OCI-M1 (cell line): ENCODE results near the gene GSK3B.

Source experiments
- DNase-seq: peaks from one replicate; lab custom pipeline; 2025; lab: John Stamatoyannopoulos, UW

GSK3B gene

DNA sequence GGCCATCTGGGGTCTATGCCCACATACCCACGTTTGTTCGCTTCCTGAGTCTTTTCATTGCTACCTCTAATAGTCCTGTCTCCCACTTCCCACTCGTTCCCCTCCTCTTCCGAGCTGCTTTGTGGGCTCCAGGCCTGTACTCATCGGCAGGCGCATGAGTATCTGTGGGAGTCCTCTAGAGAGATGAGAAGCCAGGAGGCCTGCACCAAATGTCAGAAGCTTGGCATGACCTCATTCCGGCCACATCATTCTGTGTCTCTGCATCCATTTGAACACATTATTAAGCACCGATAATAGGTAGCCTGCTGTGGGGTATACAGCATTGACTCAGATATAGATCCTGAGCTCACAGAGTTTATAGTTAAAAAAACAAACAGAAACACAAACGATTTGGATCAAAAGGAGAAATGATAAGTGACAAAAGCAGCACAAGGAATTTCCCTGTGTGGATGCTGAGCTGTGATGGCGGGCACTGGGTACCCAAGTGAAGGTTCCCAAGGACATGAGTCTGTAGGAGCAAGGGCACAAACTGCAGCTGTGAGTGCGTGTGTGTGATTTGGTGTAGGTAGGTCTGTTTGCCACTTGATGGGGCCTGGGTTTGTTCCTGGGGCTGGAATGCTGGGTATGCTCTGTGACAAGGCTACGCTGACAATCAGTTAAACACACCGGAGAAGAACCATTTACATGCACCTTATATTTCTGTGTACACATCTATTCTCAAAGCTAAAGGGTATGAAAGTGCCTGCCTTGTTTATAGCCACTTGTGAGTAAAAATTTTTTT is 276.5 kb downstream of the GSK3B start:
- DNase-seq: no peak

DNA sequence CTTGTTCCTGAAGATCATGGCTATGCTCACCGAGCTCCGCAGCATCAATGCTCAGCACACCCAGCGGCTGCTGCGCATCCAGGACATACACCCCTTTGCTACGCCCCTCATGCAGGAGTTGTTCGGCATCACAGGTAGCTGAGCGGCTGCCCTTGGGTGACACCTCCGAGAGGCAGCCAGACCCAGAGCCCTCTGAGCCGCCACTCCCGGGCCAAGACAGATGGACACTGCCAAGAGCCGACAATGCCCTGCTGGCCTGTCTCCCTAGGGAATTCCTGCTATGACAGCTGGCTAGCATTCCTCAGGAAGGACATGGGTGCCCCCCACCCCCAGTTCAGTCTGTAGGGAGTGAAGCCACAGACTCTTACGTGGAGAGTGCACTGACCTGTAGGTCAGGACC is 277.2 kb downstream of the GSK3B start:
- no peak for DNase-seq

DNA sequence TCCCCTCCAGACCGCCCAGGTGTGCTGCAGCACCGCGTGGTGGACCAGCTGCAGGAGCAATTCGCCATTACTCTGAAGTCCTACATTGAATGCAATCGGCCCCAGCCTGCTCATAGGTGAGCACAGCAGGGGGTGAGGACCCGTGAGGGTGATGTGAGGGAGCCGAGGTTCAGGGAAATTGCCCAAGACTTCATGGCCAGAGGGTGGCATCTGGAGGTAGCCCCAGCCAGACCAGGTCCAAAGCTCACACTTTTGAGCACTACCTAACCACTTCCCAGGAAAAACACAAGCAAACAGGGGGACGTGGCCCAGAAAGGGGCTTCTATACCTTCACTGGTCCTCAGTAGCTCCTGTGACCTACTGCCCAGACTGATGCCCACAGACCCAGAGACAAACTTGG is 278.5 kb downstream of the GSK3B start:
- DNase-seq: no peak

DNA sequence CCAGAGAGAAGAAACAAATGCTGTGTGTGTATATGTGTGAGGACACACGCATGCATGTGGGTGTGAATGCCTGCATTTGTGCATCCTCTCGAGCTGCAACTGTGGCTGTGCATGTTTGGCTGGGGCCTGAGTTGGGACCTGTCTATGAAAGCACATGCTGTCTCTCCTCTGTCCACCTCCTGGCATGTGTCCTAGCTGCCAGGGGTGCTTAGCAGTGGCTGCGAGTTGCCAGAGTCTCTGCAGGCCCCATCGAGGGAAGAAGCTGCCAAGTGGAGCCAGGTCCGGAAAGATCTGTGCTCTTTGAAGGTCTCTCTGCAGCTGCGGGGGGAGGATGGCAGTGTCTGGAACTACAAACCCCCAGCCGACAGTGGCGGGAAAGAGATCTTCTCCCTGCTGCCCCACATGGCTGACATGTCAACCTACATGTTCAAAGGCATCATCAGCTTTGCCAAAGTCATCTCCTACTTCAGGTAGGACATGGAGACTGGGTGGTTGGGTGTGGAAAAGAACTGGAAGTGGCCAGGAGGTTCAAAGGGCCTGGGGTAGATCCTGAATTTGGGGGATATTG is 281.7 kb downstream of the GSK3B start:
- DNase-seq: no peak

DNA sequence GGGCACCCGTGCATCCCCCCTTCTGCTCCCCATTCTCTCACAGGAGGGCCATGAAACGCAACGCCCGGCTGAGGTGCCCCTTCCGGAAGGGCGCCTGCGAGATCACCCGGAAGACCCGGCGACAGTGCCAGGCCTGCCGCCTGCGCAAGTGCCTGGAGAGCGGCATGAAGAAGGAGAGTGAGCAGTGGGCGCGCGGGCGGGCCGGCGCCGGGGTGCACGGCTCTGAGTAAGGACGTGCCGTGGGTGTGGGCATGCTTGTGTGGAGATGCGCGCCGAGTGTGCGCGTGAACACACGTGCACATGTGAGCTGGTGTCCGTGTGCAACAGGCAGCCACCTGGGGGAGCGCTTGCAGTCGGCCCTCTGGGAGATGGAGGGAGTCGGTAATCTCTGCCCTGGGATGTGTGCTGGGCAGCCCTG is 284.2 kb downstream of the GSK3B start:
- DNase-seq: no peak

DNA sequence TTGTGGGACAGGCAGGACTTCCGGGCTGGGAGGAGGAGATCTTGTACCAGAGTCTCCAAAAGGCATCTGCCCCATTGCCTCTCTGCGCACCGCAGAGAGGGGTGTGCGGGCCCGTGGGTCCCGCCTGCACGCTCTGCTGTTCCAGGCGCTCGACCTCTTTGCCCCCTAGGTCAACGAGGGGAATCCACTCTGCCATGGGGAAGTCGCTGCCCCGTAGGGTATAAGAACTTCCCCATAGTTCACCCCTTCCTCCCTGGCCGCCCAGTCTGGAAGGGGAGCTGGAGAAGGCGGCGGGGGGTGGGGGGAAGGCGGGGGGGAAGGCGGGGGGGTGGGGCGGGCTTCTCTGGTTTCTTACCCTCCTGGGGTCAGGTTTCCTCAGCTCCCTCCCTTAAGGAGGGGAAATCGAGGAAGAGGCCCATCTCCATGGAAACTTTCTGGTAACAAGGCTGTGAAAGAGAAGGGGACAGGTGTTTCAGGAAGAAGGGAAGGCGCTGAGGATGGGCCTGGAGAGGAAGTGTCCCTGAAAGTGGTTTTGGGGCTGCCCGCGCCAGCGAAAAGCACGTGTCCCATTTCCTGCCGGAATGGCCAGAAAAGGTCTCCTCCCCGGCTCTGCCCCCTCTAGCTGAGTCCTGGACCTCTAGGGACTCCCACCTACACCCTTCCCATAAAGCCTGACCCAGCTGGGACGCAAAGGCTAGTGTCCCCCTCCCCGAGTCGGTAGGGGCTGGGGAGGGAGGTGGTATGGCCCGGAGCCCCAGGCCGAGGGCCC is 284.8 kb downstream of the GSK3B start:
- no peak for DNase-seq

DNA sequence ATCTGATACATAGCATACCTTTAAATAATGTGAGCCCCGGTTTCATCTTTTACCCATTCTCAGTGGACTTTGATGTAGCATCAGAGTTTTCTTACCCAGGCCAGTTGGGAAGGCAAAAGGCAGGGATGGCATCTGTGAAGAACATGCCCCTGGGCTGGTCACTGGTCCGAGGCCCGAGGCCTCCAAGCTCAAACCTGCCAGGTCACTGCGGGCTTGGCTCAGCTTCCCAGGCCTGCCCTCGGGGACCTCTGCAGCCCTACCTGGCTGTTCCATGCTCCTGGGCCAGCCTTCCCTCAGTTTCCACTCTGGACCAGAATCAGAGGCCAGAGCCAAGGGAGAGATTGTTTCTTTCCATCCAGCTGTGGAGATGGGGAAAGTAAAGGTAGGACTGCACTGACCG is 285.4 kb downstream of the GSK3B start:
- no peak for DNase-seq

DNA sequence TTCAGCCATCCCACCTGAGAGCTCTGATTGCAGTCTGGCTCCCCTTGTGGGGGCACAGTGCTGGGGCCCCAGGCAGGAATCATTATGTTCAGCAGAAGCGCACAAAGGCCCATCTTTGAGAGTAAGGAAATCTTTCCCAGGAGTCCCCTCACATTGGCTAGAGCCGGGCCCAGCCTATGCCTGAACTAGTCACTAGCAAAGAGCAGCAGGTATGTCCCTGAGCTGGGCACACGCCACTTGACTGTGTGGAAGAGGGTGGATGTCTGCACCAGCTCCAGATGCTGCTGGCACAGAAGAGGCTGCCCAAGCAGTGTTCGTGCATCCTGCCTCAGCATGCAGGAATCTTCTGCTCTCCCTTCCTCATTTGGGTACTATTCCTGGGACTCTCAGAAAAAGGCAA is 286.0 kb downstream of the GSK3B start:
- no peak for DNase-seq

DNA sequence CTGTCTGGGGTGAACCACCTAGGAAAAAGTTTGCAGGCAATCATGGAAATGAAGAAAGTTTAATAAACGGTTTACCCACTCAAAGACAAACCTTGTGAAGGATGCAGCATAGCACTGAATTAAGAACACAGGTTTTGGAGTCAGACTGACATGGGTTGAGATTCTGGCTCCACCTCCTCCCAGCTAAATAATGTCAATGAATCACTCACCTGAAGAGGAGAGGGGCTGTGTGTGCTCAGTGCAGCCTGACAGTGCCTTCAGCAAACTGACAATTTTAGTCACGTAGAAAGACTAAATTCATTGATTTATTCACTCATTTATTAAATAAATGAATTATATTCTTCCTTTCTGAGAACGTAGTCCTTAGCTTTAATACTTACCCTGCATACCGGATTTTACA is 293.4 kb downstream of the GSK3B start:
- no peak for DNase-seq

DNA sequence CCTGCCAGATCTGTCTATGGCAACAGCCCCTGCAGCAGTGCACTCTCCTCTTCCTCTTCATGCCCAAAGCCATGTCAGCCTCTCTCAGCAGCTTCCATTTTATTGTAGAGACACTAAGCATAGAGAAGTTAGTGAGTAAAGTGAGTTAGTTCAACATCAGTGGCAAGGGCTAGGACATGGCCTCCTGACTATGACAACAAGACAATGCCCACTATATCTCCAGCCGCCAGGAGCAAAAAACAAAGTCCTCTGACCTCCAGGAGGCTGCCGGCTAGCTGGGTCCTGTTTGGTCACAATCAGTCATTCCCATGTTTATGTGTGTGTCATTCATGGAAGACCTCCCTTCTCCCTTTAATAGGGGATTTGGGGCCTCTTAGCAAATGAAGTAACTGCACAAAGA is 297.5 kb downstream of the GSK3B start:
- DNase-seq: no peak

DNA sequence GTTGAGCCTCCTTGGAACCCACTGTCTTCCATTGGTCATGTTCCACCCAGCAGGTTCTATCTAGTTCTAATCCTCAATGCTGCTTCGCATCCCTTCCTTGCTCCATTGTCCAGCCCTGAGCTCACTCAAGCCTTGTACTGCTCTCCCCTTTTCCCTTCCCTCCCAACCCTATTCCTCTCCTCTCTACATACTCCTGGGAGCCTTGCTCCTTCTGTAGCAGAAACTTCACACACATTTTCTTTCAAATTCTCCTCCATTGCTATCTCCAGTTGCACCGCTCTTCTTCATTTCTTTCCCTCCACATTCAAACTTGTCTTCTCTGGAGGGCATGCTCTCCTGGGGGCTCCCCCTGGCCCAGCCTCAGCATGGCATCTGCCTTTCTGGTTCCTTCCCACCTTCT is 297.9 kb downstream of the GSK3B start:
- DNase-seq: no peak

DNA sequence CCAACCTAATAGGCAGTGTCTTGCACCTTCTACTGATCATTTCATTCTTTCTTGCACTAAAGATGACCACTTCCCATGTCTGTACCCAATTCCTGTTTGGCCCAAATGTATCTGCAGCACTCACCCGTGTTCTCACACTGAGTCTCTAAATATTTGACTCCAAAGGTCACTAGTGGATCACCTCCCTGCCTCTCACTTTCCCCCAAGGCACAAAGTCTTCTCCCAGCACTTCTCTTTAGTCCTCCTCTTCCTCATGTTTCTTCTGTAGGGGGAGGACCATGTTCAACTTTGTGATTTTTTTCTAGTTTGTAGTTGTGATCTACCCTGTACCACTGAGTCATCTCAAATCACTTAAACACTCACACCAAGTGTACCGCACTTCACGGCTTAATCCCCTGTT is 298.4 kb downstream of the GSK3B start:
- DNase-seq: no peak

DNA sequence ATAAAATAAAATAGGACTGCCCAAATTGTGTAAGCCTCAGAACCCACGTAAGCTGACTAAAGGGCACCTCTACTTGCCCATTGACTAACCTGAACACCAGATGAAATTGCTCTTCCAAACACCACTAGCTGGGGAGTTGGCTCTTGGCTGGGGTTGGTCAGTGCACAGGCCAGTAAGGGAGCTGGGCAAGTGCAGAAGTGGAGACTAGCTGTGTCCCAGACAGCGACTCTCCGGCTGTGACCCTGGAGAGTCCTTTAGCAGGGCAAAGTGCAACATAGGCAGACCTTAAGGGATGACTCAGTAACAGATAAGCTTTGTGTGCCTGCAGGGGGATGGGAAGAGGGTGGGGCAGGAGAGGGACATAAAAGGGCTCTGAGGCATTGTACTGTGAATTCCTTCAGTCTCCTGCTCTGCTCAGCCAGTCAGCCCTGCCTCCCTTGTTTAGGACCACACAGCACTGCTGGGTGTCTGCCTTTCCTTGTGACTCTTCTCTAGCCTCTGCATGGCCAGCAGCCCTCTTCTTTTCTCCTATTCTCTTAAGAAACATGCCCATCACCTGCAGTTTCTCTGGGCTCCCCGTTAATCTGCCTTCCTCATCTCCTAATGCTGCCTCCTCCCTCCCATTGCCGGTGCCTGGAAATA is 299.2 kb downstream of the GSK3B start:
- DNase-seq: peak; percentile 92

DNA sequence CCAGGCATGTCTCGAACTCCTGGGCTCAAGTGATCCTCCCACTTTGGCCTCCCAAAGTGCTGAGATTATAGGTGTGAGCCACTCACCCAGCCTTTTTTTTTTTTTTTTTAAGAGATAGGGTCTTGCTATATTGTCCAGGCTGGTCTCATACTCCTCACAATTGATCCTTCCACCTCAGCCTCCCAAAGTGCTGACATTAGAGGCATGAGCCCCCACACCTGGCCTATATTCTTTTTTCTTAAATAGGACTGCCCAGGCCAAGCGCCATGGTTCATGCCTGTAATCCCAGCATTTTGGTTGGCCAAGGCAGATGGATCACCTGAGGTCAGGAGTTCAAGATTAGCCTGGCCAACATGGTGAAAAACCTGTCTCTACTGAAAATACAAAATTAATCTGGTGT is 299.8 kb downstream of the GSK3B start:
- no peak for DNase-seq

DNA sequence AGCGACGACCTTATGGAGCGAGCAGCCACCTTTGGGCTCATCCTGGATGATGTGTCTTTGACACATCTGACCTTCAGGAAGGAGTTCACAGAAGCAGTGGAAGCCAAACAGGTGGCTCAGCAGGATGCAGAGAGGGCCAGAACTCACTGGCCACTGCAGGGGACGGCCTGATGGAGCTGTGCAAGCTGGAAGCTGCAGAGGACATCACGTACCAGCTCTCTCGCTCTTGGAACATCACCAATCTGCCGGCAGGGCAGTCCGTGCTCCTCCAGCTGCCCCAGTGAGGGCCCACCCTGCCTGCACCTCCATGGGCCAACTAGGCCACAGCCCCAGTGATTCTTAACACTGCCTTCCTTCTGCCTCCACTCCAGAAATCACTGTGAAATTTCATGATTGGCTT is 302.0 kb downstream of the GSK3B start:
- no peak for DNase-seq

DNA sequence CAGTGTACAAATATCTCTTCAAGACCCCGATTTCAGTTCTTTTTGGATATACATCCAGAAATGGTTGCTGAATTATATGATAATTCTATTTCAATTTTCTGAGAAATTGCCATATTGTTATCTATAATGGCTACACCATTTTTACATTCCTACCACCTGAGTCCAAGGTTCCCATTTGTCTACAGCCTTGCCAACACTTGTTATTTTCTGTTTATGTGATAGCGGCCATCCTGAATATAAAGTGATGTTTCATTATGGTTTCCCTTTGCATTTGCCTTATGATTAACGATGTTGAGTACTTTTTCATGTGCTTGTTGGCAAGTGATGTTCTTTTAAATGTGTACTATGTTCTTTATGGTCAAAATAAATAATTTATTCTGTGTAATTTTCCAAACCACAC is 303.9 kb downstream of the GSK3B start:
- DNase-seq: no peak

DNA sequence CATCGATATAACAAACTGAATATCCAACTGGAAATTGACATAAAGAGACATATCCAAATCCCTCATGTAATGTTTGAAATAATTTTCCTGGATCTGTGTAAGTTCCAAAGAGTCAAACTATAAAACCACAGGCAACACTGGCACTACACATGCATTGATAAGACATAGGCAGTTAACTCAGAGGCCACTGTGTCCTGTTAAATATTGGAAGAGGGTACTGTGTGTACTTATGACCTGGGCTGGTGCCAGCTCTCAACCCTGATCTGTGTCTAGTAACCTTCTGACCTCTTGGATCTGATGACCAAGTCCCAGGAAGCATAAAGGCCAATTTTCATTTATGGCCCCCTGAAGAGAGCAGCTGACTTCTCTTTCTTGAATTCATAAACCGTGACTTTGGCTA is 307.8 kb downstream of the GSK3B start:
- DNase-seq: no peak

DNA sequence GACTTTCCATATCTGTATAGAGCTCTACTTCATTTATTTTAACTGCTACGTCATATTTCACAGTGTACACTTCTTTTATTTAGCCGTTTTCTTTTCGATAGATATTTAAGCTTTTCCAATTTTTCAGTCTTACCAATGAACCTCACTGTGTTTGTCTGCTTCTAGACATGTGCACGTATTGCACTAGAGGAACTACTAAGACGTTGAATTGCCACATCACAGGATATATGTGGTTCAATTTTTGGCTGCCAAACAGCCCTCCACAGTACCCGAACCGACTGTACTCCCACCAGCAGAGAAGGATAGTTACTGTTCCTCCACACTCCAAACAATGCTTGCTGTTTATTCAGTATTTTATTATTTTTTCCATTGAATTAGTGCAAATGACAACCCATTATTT is 310.4 kb downstream of the GSK3B start:
- no peak for DNase-seq

DNA sequence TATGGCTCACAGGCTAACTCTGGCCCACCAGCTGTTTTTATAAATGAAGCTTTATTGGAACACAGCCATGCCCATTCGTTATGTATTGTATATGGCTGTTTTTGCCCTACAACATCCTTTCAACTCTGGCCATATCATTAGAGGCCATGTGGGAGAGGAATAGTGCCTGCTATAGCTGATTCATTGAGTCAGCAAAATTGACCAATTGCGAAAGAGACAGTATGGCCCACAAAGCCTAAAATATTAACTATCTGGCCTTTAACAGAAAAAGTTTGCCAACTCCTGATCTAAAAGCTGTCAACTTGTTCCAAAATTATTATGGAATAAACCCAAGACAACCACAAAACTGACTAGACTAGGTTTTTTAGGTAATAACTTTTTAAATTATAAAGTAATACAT is 311.0 kb downstream of the GSK3B start:
- DNase-seq: no peak

DNA sequence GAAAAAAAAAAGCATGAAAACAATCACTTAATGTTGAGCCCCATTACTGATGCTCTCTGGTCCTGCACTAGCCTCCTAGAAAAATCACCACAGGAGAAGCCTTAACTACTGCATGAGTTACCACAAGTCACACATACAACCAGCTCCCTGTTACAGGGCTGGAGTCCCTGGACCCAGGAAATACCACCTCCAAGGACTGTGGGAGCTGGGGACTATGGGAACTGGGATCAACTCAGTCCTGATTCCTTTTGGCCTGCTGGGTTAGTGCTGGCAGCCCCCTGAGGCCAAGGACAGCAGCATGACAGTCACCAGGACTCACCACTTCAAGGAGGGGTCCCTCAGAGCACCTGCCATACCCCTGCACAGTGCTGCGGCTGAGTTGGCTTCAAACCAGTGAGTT is 311.8 kb downstream of the GSK3B start:
- no peak for DNase-seq

DNA sequence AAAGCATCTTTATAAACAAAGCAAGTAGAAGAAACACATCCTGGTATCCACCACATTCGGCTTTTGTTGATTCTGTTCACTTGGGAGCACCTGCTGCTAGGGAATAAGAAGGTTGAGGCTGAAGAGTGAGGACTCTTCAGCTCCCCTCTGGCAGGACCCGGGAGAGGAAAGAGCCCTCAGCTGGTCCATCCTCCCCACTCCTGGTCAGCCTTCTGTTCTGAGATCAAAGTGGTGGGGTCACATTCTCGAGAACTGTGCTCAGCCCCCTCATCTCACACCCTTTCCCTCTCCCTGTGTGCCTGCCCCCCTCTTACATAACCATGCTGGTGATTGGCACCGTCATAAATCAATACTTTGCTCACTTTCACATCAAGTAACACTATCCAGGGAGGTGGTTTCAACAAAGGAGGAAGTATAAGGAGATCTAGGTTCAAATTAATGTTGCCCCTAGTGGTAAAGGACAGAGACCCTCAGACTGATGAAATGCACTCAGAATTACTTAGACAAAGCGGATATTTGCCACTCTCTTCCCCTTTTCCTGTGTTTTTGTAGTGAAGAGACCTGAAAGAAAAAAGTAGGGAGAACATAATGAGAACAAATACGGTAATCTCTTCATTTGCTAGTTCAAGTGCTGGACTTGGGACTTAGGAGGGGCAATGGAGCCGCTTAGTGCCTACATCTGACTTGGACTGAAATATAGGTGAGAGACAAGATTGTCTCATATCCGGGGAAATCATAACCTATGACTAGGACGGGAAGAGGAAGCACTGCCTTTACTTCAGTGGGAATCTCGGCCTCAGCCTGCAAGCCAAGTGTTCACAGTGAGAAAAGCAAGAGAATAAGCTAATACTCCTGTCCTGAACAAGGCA is 312.7 kb downstream of the GSK3B start, which contains the start of gene NR1I2:
NR1I2 (plus strand) TSS at position 772 of the 869 bp plus-strand sequence.
- peak; percentile 26 for DNase-seq
